NCI-H345 (cell line): ENCODE data around the gene SPAG9.
A peak's percentile ranks its signal among the peaks of the same experiment; 100 is the strongest.
"Not testable (repeated sequence)": the region's sequence is repeated elsewhere in the genome, so short reads cannot be mapped to it uniquely, and the experiment has no call there.

ENCODE experiments used
- DNase-seq: peaks from one replicate; lab custom pipeline; 2025; lab: John Stamatoyannopoulos, UW

SPAG9 gene

DNA sequence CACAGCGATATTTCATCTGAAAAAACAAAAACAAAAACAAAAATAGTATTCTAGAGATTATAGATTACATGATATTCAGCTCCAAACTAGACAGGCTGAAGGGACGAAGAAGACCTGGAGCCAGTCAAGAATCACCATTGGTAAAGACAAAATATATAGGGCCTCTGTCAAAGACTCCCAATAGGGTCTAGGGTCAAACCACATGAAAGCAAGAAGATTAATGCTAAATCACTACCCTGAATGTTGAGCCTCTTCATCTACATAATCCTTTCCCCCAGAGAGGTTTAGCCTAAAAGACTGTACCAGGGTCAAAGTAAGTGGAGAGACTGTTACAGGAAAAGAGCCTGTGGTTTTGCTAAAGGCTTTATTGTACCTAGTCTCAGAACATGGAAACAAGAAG lies 21.9 kb upstream of the SPAG9 start:
- DNase-seq = no peak

DNA sequence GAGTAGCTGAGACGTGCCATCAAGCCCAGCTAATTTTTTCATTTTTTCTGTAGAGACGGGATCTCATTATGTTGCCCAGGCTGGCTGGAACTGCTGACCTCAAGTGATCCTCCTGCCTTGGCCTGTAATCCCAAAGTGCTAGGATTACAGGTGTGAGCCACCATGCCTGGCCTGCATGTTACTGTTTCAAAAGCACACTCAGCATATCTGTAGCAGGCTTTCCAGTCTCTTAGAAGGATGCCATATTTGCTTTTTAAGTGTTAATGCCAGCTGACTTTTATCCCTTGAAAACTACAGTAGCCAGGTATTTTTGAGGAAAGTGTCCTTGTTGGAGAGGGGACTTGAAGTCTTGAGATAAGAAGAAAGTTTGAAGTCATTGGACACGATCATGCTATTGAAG lies 15.3 kb upstream of the SPAG9 start:
- no peak for DNase-seq

DNA sequence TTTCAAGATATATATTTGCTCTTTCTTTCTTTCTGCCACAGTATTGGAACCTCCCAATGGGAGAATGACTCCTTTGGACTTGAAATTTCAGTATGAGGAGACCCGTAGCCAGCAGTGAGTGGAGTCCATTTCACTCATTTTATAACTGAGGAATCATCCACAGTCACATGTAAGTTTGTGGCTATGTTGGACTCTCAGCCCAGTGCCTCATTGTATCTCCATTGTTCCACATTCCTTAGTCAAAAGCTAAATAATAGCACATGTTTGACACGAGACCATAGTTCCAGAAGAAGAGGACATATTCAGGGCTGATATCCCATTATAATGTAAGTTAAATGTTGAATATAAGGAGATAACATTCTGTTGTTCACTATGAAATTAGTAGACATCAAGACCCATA lies 12.7 kb upstream of the SPAG9 start:
- no peak for DNase-seq

DNA sequence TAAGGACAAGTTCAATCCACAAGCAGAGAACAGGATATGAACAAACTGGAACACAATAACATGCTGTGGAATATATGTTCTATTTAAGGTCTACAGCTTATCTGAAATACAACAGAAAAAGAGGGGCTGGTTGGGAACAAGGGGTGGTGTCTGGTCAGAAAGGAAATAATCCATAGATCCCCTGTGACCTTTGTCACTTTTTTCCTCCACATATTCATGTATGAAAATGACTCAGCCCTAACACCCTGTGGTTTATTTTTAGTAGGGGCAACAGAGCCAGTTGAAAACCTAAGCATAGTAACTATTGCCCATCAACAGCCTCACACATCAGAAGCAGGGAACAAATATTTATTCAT lies 12.3 kb upstream of the SPAG9 start:
- DNase-seq = no peak

DNA sequence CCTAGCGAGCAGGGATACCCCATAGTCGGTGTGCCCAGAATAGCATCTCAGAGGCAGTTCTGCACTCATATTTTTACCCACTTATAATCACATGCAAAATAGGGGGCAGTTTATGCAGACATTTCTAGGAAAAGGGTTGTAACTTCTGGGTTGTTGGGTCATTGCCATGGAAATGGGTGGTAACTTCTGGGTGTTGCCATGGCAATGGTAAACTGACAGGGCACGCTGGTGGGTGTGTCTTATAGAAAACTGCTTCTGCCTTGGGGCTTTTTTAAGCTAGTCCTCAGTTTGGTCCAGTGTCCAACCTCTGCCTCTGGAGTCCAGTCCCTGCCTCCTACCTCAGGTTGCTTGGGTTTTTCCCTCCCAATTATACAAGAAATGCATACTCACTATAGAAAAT lies 7.4 kb upstream of the SPAG9 start:
- no peak for DNase-seq

DNA sequence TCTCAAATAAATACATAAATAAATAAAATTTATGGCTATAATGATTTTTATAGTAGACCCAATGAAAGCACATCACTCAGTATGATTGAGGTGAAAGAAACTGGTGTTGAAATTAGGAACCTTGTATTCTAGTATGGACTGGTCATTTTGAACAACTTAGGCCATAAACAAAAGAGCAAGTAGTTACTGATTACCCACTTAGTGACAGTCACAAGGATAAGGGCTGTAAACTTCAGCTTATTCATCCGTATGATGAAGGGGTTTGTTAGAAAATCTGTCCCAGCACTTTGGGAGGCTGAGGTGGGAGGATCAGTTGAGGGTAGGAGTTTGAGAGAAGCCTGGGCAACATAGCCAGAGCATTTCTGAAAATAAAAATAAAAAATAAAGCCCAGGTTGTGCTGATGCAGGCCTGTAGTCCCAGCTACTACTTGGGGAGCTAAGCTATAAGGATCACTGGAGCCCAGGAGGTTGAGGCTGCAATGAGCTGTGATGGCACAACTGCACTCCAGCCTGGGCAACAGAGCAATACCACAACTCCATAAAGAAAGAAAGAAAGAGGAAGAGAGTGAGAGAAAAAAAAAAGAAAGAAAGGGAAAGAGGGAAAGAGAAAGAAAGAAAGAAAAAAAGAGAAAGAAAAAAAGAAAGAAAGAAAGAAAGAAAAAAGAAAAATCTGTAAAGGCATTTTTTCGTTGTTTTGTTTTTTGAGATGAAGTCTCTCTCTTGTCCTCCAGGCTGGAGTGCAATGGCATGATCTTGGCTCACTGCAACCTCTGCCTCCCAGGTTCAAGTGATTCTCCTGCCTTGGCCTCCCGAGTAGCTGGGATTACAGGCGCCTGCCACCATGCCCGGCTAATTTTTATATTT lies 4.2 kb upstream of the SPAG9 start:
- DNase-seq = no peak

DNA sequence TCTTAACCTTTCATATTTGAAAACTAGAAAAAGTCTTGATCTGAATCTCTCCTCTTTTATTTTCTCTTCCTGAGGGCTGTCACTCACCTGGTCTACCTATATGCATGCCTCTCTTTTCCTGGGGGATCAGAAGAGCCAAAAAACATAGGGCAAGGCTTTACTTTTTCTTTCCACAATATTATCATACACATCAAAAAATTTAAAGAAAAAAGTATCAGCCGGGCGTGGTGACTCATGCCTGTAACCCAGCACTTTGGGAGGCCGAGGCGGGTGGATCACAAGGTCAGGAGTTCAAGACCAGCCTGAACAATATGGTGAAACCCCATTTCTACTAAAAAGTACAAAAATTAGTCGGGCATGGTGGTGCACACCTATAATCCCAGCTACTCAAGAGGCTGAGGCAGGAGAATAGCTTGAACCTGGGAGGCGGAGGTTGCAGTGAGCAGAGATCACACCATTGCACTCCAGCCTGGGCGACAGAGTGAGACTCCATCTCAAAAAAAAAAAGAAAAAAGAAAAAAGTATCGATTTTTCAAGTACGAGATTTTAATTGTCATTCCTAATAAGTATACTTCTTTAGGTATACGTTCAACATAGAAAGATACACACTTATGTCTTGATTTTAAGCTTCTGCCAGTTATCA lies 1.9 kb upstream of the SPAG9 start:
- not testable (repeated sequence) for DNase-seq

DNA sequence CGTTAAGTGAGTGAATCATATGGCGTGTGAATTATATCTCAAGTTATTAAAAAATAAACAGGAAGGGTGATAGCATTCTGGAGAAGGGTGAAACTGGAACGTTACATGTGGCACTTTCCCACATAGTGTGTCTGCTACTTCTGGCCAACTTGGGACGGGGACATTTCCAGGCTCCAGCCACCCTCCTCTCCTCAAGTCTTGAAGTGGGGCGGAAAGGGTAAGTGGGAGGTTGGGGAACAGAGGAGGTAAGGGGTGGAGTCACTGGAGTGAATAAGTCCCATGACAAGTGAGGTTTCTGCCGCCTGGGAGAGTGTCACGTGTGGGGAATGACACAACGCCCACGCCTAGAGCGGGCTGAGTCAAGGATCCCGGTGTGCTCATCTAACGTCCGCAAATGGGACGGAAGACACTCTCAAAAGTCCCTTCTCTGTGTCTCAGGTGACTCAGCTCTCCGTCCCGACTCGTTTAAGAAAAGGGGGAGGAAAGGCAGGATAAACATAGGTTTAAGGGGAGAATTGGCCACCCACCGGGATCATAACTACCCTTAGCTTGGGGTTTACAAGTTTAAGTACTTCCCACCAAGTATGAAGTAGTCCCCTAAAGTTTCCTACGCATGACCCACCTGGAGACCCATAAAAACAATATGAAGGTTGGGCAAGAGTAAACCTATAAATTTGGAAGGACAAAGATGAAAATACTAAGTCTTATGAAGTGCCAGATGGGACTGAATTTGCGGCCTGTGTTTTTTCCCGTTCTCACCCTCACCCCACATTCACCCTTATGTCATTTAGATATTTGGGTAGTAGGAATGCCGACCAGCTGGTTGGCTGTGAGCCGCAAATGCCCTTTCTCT lies 1.2 kb upstream of the SPAG9 start:
- DNase-seq = no peak

DNA sequence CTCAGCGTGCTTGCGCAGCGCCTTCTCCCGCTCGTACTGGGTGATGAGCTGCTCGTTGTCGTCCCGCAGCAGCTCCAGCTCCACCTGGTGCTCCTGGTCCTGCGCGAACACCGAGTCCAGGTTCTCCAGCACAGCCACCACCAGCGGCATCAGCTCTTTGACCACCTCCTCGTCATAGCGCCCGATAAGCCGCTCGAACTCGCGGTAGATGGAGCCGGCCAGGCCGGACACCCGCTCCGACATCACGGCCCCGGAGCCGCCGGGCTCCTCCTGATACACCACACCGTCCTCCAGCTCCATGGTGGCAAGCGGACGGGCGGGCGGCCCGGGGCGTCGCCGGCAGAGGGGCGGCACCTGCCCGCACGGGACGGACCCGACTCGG lies 320 bp downstream of the SPAG9 start:
- peak; percentile 49 for DNase-seq

DNA sequence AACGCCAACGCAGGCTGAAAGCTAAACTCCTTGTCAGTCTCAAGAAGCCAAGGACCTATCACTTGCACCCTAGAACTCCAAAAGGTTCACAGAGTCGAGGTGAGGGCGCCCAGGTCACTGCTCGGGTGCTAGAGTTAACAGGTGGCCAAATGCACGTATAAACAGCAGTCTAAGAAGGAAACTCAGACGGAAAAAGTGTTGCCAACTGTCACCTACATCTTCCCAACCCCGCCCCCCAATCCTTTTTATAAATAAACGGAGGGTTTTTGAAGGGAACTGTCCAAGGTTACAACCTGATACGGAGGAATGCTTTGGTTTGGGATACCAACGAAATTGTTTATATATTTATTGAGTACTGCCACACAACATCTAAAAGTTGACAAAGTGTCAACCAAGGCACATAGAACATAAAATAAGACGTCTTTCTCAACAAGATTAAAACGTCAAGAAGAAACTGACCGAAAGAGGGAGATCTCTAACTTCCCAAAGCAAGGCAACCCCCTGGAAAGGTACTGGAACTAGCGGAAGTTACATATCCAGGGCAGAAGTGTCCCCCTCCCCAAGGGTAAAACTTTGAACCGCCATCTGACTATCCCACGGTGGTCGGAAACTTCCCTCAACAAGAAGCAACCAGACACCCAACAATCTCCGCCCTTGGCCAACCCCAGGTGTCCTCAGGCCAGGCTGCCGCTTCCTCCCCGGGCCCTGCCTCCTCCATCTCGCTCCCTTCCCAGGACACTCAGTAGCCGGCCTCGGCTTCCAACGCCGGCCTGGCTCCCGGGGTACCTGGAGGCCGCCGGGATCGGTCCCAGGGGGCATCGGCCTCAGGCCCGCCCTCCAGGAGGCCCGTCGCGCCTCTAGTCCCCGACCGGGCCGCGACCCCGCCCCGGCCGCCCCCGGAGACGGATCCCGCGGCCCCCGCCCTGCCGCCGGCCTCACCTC lies 982 bp downstream of the SPAG9 start:
- peak; percentile 6 for DNase-seq

DNA sequence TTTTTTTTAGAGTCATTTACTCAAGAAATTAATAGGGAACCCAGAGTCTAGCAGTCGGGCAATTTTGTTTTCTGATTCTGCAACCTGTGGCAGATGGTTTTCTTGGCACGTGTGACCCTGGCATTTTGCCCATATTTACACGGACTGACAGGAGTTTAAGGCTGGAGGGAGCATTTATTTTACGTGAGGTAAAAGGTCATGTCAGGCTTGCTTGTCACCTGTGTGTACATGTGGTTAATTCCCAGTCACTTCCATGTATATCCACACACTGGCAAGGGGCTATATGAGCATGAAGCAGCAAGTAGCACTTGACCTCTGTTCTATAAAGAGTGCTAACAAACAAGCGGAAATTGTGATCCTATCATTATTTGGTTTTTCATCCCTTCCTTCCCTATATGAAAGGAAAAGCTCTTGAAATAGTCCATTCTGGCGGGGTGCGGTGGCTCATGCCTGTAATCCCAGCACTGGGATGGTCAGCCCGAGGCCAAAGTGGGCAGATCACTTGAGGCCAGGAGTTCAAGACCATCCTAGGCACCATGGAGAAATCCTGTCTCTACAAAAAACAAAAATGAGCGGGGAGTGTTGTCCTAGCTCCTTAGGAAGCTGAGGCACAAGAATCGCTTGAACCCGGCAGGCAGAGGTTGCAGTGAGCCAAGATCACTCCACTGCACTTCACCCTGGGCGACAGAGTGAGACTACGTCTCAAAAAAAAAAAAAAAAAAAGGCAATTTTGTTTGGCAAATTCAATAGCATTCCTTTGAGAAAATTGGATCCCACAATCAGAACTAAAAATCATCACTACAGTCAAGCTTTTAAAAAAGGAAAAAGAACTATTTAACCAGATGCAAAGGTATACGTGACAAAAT lies 2.1 kb downstream of the SPAG9 start:
- peak; percentile 88 for DNase-seq

DNA sequence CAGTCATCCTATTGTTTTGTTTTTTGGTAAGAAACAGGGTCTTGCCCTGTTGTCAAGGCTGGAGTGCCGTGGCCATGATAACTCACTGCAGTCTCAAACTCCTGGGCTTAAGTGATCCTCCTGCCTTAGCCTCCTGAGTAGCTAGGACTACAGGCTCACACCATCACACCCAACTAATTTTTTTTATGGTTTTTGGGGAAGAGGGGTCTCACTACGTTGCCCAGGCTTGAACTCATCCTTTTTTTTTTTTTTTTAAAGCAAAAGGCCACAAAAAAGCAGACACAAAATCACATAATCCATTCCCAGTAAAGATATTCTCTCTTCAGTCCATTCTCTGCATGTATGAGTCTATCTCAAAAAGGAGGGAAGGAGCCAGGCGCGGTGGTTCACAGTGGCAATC lies 5.5 kb downstream of the SPAG9 start:
- no peak for DNase-seq

DNA sequence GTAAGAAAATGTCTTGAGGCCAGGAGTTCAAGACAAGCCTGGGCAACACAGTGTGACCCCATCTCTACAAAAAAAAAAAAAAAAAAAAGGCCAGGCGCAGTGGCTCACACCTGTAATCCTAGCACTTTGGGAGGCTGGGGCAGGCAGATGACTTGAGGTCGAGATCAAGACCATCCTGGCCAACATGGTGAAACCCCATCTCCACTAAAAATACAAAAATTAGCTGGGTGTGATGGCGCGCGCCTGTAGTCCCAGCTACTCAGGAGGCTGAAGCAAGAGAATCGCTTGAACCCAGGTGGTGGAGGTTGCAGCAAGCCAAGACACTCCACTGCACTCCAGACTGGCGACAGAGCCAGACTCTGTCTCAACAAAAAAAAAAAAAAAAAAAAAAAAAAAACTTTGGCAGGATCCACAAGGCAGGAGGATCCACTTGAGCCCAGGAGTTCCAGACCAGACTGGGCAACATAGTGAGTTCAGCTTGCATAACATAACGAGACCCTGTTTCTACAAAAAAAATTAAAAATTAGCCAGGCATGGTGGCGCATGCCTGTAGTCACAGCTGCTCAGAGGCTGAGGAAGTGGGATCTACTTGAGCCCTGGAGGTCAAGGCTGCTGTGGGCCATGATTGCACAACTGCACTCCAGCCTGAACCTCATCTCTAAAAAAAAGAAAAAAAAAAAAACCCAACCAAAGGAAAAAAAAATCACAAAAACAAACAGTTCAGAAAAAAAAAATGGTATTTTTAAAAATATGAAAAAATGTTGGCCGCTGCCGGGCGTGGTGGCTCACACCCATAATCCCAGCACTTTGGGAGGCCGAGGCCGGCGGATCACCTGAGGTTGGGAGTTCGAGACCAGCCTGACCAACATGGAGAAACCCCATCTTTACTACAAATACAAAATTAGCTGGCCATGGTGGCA lies 8.1 kb downstream of the SPAG9 start:
- DNase-seq = not testable (repeated sequence)

DNA sequence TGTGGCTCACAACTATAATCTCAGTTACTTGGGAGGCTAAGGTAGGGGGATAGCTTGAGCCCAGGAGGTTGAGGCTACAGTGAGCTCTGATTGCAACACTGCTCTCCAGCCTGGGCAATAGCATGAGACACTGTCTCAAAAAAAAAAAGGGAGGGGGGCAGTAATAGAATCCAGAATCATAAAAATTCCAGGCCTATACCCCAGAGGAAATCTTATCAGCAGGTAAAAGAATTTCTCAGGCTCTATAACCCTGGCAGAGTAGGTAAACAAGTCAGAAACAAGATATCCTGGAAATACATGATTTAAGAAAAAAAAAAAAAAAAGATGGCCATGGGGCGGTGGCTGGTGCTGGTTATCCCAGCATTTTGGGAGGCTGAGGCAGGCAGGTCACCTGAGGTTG lies 12.9 kb downstream of the SPAG9 start:
- DNase-seq = no peak

DNA sequence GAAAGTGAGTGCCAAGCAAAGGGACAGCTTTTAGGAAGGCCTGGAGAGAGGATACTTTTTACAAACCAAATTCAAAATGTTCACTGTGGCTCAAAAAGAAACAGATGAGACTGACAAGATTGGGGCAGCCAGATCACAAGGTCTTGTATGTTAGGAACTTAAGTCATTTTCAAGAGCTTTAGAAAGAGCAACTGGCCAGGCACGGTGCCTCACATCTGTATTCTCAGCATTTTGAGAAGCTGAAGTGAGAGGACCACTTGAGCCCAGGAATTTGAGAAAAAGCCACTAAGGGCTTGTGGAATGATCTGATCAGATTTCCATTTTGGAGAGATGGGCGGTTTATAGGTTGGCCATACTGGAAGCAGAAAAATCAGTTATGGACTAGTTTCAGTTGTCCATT lies 17.2 kb downstream of the SPAG9 start:
- DNase-seq = no peak

DNA sequence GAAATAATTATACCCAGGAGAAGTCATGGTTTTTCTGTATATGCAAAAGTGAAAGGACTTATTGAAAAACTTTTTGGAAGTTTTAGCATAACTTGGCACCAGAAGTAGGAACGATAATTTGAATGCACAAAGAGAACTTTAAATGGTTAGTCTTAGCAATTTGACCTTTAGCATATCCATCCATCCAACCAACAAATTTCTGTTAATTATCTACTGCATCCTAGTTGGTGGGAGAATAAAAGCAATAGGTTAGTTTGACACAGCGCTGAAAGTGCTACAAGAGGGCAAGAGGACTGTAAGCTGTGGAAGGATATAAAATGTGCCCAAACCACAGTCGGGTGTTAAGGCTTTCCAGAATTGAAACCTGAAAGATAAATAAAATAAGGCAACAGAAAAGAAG lies 17.6 kb downstream of the SPAG9 start:
- no peak for DNase-seq

DNA sequence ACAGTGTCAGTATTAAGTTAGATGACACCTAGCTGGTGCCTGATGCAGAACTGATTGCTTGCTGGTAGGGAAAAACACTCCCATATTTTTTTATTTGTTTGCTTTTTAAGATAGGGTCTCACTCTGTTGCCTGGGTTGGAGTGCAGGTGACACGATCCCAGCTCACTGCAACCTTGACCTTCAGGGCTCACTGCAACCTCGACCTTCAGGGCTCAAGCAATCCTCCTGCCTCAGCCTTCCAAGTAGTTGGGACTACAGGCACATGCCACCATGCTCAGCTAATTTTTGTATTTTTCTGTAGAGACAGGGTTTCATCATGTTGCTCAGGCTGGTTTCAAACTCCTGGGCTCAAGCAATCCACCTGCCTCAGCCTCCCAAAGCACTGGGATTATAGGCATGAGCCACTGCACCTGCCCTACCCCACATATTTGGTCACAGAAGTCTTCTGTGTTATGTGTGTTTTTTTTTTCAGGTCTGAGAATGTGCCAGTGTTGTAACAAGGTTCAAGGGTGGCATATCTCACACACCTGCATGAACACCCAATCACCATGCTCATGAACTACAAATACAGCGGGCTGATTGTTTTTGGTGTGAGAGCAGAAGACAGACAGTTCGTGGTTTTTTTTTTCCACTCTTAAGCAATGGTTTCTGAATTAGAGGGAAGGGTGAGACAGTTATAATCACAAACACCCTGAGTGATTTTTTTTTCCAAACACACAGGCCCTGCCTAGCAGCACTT lies 22.8 kb downstream of the SPAG9 start:
- no peak for DNase-seq

DNA sequence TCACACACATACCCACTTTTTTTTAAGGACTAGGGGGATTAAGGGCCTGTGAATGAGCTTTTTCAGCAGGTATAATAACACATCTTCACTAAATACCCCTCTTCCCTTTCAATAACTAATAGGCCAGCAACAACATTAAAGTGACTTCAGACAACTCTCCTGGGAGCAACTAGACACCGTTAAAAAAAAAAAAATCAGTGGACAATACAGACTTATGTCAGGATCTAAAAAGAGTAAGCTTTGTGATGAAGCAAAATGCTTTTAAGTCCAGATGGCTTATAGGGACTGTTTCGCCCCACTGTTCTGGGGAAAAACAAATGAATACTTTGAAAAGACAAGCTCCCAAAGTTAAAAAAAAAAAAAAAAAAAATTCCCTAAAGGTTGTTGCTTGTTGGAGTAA lies 29.0 kb downstream of the SPAG9 start:
- no peak for DNase-seq

DNA sequence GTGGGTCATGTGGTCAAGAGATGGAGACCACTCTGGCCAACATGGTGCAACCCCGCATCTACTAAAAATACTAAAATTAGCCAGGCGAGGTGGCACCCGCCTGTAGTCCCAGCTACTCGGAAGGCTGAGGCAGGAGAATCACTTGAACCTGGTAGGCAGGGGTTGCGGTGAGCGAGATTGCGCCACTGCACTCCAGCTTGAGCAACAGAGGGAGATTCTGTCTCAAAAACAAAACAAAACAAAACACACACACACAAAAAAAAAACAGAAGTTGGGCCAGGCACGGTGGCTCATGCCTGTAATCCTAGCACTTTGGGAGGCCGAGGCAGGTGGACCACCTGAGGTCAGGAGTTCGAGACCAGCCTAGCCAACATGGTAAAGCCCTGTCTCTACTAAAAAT lies 31.8 kb downstream of the SPAG9 start:
- DNase-seq = not testable (repeated sequence)
